BJ (cell line): ENCODE measurements around the gene WDR54. TPM values are rescaled to one million over a fixed set of nuclear protein-coding genes. Genes with fewer than 3 reads are reported as not detected.

Experiments used
- CTCF ChIA-PET: fragments of 350-600 bp; formaldehyde crosslinking; extraction: SDS; loops from one replicate; lab custom pipeline; 2021; ENCODE audit warnings: antibody characterized with exemption, inconsistent platforms; lab: Yijun Ruan, JAX
- POLR2A ChIA-PET: fragments of 300-600 bp; sonication (Branson Sonifier 250); formaldehyde crosslinking; extraction: SDS; loops from one replicate; lab custom pipeline; 2021; ENCODE audit warnings: antibody characterized with exemption; lab: Charles Lee
- DNase-seq: peaks from one replicate; pipeline ENCODE4 v3.0.0-alpha.2; 2011; ENCODE audit warnings: low read depth
- H3K27me3 ChIP-seq: 2 replicates; pipeline ENCODE4 v1.6.0; 2011; ENCODE audit warnings: low read length; ENCODE audit not compliant: control insufficient read depth, insufficient read depth
- H3K36me3 ChIP-seq: 2 replicates; pipeline ENCODE4 v1.5.1; 2011; ENCODE audit warnings: low read length; ENCODE audit not compliant: control insufficient read depth, insufficient read depth
- H3K4me3 ChIP-seq: 2 replicates; pipeline ENCODE4 v1.5.1; 2011; ENCODE audit warnings: low read depth, mild to moderate bottlenecking, control low read depth, low read length
- CTCF ChIP-seq: IDR thresholded peaks from 2 replicates; pipeline ENCODE4 v1.5.1; 2011; ENCODE audit warnings: low read depth, mild to moderate bottlenecking, control low read depth, inconsistent platforms, low read length, moderate library complexity; ENCODE audit not compliant: insufficient read depth
- polyA plus RNA-seq: library from polyadenylated mRNA; depleted of rRNA; stranded (reverse); fragments of >200 nt; gene quantifications from 2 replicates; pipeline ENCODE4 v1.2.3, GENCODE V29; 2011

WDR54 gene
- polyA plus RNA-seq, 1 experiment: 42.9 TPM

- TF ChIP-seq CTCF: no peak
- POLR2A ChIA-PET: no interaction called here
- Histone ChIP-seq H3K27me3 (no peaks in the 10 kb centered on the region), H3K4me3 (no peak overlapping the region), H3K36me3 (no peaks in the 10 kb centered on the region)
- DNase-seq: no peak
- CTCF ChIA-PET: interaction anchor here (2.4 kb wide), 1 partner anchor 61 kb away, joined by 7 read pairs; no protein-coding TSS in a partner anchor
These were observed 25.4 kb upstream of the WDR54 start for GRCh38 chr2:74396149-74396548.

- ChIA-PET CTCF (interaction anchor here (1.2 to 4.0 kb wide), 5 partner anchors 8 to 66 kb away, joined by 4 to 26 read pairs (median 6); no protein-coding TSS in a partner anchor), POLR2A (no interaction called here)
- H3K27me3 ChIP-seq: no peaks in the 10 kb centered on the region
- H3K4me3 ChIP-seq: no peak overlapping the region
- TF ChIP-seq CTCF: peak; percentile 64
- no peak for DNase-seq
- H3K36me3 ChIP-seq: no peaks in the 10 kb centered on the region
These were observed 21.7 kb upstream of the WDR54 start for GRCh38 chr2:74399785-74400184.

GRCh38 chr2:74401891-74402290 lies 19.6 kb upstream of the WDR54 start:
- DNase-seq: no peak
- no peak overlapping the region for H3K4me3 ChIP-seq
- CTCF ChIA-PET: interaction anchor here (4.0 kb wide), 1 partner anchor 10 kb away, joined by 26 read pairs; no protein-coding TSS in a partner anchor
- no peaks in the 10 kb centered on the region for H3K27me3 ChIP-seq
- no peak for TF ChIP-seq CTCF
- POLR2A ChIA-PET: interaction anchor here (0.7 kb wide), 1 partner anchor 12 kb away, joined by 5 read pairs; no protein-coding TSS in a partner anchor
- H3K36me3 ChIP-seq: no peaks in the 10 kb centered on the region

GRCh38 chr2:74406035-74406434 lies 15.5 kb upstream of the WDR54 start:
- ChIA-PET POLR2A (no interaction called here), CTCF (no interaction called here)
- Histone ChIP-seq H3K4me3 (no peak overlapping the region), H3K36me3 (no peaks in the 10 kb centered on the region), H3K27me3 (no peaks in the 10 kb centered on the region)
- DNase-seq: no peak
- TF ChIP-seq CTCF: no peak

GRCh38 chr2:74407682-74408081 lies 13.8 kb upstream of the WDR54 start:
- no peak overlapping the region for H3K4me3 ChIP-seq
- no peaks in the 10 kb centered on the region for H3K27me3 ChIP-seq
- POLR2A ChIA-PET: no interaction called here
- CTCF ChIA-PET: interaction anchor here (0.6 to 1.6 kb wide), 5 partner anchors 14 to 178 kb away, joined by 3 to 4 read pairs (median 3); partner anchors contain the start of genes CCDC142 and TTC31
- H3K36me3 ChIP-seq: no peaks in the 10 kb centered on the region
- TF ChIP-seq CTCF: no peak
- DNase-seq: no peak
